OCI-M1 (cell line): Measurements from ENCODE around the gene IL22RA1.

ENCODE experiments used
- DNase-seq: peaks from one replicate; lab custom pipeline; 2025; lab: John Stamatoyannopoulos, UW

Gene IL22RA1

DNA sequence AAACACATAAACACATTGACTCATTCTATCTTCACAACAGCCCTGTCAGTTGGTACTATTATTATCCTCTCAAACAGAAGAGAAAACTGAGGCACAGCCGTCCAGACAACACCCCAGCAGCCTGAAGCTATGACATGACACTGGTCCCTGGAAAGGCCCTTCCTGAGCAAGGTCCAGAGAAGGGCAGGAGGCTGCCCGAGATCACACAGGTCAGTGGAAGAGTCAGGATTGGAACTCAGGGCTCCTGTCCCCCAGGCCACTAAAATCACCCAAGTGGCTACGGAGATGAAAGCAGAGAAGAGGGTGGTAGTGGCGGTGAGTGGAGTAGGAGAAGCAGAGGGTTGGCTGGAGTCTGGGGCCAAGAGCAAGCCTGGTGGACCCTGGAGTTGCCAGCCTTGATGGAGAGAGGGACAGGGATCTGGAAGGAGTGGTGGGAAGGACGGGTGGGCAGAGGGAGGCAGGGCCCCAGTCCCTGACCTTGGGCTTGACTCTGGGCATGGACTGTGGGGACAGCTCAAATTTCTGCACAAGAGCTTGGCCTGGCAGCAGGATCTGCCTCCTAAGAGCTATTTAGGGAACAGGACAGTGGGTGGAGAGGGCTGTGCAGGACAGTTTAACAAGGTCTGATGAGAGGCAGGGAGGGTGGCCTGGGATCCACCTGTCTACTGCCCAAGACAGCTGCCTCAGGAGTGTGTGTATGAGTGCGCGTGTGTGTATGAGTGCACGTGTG, 46.8 kb downstream of the IL22RA1 start:
- DNase-seq: no peak

DNA sequence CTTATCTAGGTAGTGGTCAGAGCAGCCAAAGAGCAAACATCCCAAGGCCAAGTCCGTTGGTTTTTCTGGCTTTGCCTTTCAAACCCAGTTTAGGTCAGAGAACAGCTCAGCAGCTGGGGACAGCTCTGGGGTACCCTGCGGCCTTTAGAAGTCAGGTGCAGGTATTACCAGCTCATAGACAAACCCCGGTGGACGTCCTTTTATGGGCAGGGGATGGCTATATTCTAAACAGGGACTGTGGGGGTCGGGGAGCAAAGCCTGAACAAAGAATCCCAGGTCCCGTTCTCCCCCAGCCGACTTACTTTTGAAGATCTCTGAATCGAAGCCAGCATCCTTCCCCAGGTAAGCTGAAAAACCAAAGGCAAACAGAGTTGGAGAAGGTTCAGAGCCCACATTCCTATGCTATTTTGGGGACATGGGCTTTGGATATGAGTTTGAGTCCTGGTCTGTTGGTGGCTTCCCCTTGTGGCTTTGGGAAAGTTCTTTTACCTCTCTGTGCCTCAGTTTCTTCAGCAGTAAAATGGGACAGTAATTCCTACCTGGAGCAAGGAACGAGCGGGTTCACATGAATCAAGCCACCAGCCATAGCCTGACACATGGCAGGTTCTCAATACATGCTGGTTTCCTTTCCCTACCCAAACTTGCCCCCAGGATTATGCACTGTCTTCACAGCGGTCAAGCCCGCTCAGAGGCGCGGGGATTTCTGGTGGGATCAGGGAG, 47.6 kb downstream of the IL22RA1 start:
- DNase-seq: no peak

GRCh38 chr1:24094554-24094953, 48.4 kb downstream of the IL22RA1 start:
- no peak for DNase-seq

DNA sequence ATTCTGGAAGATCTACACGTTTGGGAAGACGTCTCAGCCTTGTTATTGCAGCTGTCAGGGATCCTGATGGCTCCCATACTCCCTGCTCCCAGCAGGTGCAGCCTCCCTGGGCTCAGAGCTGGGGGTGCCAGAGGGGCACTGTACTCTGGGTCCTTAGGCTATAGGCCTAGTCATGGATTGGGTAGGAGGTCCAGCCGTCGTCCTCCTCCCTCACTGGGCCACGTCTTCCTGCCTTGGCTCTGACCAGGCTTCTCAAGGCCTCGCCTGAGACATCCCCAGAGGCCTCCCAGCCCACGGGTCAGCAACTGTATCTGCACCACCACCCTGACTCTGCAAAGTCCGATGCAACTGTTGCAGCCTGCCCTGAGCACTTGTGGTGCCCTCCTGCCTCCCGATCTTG, 49.2 kb downstream of the IL22RA1 start:
- no peak for DNase-seq

GRCh38 chr1:24092979-24093378, 50.0 kb downstream of the IL22RA1 start:
- no peak for DNase-seq

- DNase-seq: no peak
These were observed 50.9 kb downstream of the IL22RA1 start for GRCh38 chr1:24091971-24092482.

GRCh38 chr1:24090736-24091135, 52.2 kb downstream of the IL22RA1 start:
- no peak for DNase-seq

DNA sequence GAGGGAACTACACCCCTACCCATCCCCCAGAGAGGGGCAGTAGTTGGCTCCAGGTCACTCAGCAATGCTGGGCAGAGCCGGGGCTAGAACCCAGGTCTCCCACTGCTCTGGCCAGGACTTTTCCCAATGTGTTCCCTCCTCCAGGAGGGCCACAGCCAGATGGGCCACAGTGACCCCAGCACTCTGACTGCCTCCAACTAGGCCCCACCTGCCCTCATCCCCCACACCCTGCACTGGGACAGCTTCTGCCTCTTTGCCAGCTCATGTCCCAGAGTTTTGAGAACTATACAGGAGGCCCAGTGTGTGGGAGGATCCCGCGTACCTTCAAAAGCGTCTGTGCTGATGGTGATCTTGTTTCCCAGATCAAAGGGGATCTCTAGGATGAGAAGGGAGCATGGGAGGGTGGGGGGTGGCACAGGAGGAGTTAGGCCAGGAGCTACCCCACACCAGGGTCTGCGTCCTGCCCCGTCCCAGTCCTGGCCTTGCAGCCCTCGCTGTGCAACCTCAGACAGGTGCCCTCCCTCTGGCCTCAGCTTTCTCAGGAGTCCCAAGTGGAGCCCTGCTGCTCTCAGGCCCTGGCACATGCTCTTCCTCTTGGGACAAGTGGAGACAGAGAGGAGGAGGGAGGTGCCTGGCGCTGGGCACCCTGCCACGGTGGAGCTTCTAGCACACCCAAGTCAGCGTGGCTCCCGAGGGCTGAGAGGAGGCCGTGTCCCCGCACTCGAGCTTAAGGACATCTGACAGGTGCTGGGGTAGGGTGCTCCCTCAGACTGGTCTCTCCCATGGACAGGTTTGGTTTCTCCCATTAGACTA, 53.0 kb downstream of the IL22RA1 start:
- no peak for DNase-seq

GRCh38 chr1:24089027-24089742, 53.8 kb downstream of the IL22RA1 start:
- no peak for DNase-seq

DNA sequence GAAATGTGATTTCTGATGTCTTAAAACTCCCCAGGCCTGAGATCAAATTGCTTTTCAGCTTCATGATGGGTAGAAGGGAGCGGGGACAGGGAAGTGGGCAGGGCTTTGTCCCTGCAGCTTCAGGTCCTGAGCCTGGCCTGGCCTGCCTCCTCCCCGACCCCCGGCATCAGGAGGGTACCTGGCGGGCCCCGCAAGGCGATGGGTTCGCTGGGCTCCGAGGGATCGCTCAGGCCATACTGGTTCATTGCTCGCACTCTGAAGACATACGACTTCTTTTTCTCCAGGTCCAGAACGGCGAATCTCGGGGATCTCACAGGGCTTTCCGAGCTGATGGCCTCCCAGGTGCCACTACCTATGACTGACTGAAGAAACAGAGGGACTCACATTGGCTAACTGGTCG, 56.5 kb downstream of the IL22RA1 start:
- no peak for DNase-seq

DNA sequence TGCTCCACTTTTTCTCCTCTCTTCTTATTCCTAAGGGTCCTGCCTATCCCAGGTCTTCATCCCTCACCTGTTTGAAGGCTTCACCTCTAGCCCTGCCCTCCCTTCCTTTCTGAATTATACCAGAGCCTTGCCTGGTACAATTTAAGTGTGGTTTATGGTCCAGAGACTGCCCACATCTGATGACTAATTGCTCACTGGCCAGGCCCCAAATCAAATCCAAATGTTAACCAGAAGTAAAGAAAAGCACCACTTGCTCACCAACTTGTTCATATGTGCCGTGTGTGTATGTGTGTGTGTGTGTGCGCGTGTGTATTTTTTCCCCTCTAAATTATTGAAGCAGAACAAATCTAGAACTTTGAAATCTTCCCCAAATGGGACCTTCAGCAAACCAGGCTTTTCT, 57.4 kb downstream of the IL22RA1 start:
- DNase-seq: no peak

DNA sequence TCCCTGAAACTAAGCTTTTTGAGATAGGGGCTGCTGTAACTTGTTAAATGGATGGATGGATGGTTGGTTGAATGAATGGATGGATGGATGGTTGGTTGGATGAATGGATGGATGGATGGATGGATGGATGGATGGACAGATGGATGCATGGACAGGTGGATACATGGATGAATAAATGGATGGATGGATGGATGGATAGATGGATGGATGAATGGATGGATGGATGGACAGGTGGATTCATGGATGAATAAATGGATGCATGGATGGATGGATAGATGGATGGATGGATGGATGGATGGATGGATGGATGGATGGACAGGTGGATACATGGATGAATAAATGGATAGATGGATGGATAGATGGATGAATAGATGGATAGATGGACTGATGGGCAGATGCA, 57.9 kb downstream of the IL22RA1 start:
- no peak for DNase-seq

DNA sequence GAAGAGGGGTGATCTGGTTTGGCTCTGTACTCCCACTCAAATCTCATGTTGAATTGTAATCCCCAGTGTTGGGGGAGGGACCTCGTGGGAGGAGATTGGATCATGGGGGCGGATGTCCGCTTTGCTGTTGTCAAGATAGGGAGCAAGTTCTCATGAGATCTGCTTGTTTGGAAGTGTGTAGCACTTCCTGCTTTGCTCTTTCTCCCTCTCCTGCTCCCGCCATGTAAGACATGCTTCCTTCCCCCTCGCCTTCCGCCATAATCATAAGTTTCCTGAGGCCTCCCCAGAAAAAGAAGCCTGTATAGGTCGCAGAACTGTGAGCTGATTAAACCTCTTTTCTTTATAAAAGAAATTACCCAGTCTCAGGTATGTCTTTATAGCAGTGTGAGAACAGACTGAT, 58.9 kb downstream of the IL22RA1 start:
- peak; percentile 55 for DNase-seq

- DNase-seq: no peak
These were observed 60.6 kb downstream of the IL22RA1 start for GRCh38 chr1:24082372-24082771.

- DNase-seq: no peak
These were observed 61.8 kb downstream of the IL22RA1 start for GRCh38 chr1:24081190-24081589.

DNA sequence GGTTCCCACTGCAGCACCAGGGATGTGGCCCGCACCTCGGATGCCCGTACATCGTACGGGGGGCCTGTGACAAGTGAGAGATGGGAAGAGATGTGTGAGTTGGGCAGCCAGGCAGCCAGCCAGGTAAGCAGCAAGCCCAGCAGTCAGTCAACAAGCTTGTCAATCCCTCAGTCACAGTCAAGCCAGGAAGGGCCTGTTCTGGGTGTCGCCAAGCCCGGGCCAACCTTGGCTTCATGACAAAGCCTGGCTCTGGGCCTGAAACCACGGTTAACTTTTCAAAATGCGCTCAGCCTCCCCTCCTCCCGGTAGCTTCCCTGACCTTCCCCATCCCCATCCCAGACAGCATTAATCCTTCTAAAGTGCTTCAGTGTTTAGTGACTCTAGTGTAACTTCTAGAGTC, 62.8 kb downstream of the IL22RA1 start:
- DNase-seq: no peak

GRCh38 chr1:24077278-24077978, 65.5 kb downstream of the IL22RA1 start:
- no peak for DNase-seq

GRCh38 chr1:24075946-24076345, 67.0 kb downstream of the IL22RA1 start:
- no peak for DNase-seq

- DNase-seq: no peak
These were observed 67.4 kb downstream of the IL22RA1 start for GRCh38 chr1:24075590-24075854.

- no peak for DNase-seq
These were observed 67.9 kb downstream of the IL22RA1 start for GRCh38 chr1:24074817-24075589.

DNA sequence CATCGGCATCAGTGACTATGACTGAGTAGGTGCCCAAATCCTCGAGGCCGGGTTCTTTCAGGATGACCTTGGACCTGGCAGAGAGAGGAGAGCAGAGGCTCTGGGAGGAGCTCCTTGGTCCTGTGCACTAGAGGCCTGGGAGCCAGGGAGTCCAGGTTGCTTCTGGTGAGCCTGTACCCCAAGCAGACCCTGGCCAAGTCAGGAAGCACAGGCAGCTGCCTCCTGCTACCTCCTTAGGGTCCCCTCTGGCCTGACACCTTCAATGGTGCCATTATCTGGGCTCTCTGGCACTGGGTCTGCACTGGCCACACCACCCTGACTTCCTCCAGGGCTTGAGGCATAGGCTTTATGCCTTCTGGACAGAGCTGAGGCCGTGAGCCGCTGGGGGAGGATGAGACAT, 68.7 kb downstream of the IL22RA1 start:
- no peak for DNase-seq
